NCI-H2227 treated with DMSO at 0.1 percent for 48 hours (cell line): Measurements from ENCODE around the gene SMARCD3.

Source experiments
- DNase-seq: peaks from one replicate; lab custom pipeline; 2025; lab: John Stamatoyannopoulos, UW

Gene SMARCD3

DNA sequence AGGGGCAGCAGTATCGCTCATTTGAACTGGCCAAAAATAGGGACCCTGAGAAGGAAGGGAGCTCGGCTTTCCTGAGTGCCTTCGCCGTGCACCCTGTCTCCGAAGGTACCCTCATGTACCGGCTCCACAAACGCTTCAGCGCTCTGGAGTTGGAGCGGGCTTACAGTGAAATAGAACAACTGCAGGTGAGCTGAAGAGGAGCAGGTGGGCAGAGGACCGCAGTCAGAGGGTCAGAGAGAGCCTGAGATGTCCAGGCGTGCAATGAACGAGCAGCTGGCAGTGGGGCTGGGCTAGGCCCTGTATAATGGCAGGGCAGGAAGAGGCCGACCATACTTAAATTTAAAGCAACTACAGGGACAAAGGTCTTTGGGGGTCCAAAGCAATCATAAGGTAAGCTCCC, 12.1 kb downstream of the SMARCD3 start:
- no peak for DNase-seq

DNA sequence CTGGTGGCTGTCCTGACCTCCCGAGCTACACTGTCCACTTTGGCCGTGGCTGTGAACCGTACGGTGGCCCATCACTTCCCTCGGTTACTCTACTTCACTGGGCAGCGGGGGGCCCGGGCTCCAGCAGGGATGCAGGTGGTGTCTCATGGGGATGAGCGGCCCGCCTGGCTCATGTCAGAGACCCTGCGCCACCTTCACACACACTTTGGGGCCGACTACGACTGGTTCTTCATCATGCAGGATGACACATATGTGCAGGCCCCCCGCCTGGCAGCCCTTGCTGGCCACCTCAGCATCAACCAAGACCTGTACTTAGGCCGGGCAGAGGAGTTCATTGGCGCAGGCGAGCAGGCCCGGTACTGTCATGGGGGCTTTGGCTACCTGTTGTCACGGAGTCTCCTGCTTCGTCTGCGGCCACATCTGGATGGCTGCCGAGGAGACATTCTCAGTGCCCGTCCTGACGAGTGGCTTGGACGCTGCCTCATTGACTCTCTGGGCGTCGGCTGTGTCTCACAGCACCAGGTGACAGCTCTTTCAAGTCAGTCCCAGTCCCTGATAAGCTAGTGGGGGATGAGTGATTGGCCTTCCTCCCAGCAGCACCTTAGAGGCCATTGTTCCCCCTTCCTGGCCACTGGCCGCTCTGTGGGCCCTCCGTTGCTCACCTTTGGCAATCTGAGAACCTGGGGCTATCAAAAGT, 13.3 kb downstream of the SMARCD3 start:
- DNase-seq, result no peak

DNA sequence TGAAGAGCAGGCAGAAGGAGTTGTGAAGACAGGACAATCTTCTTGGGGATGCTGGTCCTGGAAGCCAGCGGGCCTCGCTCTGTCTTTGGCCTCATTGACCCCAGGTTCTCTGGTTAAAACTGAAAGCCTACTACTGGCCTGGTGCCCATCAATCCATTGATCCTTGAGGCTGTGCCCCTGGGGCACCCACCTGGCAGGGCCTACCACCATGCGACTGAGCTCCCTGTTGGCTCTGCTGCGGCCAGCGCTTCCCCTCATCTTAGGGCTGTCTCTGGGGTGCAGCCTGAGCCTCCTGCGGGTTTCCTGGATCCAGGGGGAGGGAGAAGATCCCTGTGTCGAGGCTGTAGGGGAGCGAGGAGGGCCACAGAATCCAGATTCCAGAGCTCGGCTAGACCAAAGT, 14.7 kb downstream of the SMARCD3 start:
- DNase-seq, result no peak

DNA sequence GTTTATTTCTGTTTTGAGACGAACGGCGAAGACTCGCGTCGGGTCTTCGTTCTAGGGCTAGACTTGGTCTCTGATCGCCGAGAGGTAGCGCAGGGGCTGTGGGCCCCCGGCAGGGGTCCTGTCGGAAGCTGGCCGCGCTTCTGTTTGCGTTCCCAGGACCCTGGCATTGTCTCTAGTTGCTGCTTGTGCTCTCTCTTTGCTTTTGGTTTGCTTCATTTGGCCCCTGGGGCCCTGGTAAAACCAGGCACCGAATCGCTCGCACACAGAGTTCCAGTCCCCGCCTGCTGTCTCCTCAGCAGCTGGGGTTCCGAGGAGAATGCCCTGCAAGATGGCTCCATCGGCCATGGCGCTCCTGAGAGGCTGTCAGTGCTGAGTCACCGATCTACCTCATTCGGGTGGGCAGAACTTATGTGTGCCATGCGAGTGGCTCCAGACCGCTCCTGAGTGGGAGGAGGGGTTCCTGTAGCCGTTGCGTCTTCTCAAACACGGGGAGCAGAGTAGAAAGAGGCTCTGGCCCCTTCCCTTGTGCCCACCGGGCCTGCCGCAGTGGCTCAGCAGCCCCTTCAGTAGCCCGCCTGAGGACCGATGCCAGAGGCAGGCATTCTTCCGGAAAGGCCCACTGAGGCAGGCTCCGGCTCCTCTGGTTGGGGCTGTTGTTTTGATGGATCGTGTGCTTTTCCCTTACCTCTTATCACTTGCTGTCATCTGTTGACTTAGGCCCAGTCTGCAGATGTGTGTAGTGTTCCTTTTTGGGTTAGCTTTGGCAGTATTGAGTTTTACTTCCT, 15.4 kb downstream of the SMARCD3 start:
- peak; percentile 18 for DNase-seq

DNA sequence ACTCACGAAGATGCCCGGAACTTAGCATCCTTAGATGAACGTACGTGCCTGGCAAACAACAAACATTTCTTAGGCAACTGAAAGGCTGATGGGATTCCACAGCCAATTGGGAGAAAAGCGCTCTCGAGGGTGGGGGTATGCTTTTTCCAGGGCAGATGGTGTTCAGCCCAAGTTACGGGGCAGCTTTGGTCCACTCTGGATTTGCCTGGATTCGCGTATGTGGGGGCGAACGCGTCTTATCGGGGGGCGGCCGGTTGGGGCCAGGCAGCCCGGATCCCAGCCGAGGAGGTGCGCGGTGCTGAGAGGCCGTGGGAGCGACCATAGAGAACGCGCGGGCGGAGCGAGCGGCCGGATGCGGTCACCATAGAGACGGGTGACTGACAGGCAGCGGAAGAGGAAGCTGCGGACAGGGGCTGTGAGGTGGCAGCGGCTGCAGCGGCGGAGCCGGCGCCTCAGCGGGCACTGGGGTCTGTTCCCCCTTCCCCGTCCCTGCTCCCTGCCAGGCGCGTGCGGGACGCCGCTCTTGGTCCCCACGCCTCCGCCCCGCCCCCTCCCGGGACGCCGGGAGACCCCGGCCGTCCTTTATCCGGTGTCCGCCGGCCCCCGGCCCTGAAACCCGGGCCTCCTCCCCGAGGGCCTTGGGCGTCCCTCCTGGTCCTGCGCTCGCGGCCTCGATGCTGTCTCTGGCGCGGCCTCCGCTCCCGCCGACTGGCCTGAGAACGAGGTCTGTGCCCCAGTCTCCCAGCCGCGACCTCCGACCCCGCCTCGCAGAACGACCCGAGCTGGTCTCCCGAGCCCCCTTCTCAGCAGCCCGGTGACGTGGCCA, 16.2 kb downstream of the SMARCD3 start, which contains the start of gene CHPF2:
Gene CHPF2 (plus strand): TSS at position 393 of the 826 bp plus-strand sequence. CDS start 1,529 bp downstream, outside the sequence.
- DNase-seq, result peak; percentile 80

DNA sequence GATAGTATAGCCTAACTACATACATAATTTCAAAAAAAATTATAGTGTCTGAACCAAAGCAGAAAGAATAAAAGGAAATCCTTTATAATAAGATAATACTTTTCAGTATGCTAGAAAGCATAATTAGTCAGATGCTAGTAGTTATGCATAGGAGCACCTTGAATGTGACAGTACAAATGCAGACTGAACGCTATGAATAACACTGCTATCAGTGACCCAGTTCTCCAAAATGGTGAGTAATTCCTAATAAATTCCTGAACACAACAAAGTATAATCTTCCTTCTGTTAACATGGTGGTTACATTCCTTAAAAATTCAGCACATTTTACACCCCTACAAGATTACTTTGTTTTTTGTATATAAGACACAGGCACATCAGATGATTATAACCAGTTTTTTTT, 17.4 kb downstream of the SMARCD3 start:
- no peak for DNase-seq

DNA sequence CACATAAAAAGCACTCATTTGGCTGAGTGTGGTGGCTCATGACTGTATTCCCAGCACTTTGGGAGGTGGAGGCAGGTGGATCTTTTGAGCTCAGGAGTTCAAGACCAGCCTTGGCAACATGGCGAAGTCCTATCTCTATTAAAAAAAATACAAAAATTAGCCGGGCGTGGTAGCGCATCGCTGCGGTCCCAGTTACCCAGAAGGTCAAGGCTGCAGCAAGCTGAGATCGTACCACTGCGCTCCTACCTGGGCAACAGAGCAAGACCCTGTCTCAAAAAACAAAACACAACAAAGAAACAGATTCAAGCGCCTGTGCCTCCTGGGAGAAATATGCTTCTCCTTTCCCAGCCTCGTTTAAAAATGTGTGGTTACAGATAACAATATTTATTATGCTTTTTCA, 19.2 kb downstream of the SMARCD3 start:
- no peak for DNase-seq

DNA sequence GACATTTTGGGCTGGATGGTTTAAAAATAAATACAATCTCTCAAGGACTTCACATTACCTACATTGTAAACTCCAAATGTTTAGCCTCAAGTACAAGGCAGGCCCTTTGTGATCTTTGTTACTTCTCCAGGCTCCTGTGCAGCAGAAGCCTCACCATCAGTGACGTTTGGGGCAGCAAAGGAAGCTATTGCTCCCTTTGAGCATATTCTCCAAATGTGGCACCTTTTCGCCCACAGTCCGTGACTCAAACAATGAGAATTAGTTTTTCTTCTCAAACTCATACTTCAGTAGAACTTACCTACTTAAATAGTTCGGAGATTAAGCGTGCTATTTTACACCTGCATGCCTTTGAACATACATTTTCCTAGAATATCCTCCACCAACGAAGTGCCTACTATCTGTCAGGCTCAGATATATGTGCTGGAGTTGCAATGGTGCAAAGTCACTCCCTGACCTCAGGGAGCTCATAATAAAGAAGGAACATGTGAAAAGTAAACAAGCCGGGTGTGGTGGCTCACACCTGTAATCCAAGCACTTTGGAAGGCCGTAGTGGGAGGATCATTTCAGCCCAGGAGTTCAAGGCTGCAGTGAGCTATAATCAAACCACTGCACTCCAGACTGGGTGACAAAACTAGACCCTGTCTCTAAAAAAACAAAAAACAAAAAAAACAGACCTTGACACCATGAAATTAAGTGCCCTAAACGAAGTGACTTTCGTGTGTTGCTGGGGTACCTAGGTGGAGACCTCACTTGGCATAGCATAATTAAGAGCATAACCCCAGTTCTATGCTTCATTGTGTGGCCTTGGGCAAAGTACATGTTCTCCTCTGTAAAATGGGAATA, 20.2 kb downstream of the SMARCD3 start:
- no peak for DNase-seq

DNA sequence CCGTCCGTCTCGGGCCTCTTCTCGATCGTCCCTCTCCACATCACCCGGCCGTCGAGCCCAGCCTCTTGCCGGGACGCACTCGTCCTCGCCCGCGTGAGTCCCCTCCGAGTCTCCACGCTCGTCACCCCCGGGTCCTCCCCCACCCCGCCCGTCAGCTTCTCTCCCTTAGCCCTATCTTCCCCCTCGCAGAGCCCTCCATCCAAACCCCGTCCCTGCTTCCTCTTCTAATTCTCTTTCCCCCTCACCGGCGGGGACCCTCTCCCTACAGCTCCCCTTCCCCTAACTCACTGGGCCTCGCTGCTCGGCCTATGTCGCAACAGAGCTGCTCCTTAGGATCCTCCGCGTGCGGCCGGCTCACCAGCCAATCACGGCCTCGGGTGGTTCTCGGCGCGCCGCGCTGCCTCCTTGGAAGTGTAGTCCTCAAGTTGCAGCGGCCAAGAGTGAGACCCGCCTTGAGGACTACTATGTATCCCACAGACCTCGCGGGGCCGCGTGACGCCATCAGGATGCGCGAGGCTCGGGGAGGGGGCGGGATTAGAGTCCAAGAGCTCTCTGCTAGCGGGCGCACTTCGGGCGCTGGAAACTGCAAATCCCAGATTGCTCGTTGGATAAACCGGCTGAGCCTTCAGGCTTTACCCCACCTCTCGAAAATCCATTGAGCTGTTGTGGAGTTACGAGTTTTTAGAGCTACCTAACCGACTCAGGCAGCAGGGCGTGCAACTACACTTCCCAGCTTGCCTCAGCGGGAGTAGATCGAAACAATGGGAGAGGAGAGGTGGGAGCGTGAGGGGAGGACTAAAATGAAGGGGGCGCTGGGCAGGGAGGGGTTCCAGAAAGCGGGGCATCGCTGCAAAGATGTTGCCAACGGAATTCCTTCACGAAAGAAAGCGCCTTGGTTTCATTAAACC, 21.4 kb downstream of the SMARCD3 start, which contains the start of gene ABCF2:
Gene ABCF2 (minus strand): TSS at position 331 of the 908 bp plus-strand sequence. CDS start 747 bp downstream, outside the sequence.
- DNase-seq, result peak; percentile 97

DNA sequence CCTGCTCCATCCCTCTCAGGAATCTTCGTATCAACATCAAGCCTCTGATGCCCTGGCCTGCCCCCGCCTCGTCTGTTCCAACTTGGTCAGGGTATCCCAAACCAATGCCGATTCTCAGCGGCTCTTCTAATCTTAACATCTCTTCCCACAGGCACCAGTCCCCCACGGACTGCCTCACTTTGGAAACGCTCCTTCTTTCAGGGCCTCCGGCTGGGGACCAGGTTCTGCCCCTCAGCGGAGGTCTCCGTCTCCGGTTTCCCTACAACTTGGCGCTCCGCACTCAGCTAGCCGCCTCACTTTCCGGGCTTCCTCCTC, 22.0 kb downstream of the SMARCD3 start:
- DNase-seq, result no peak

DNA sequence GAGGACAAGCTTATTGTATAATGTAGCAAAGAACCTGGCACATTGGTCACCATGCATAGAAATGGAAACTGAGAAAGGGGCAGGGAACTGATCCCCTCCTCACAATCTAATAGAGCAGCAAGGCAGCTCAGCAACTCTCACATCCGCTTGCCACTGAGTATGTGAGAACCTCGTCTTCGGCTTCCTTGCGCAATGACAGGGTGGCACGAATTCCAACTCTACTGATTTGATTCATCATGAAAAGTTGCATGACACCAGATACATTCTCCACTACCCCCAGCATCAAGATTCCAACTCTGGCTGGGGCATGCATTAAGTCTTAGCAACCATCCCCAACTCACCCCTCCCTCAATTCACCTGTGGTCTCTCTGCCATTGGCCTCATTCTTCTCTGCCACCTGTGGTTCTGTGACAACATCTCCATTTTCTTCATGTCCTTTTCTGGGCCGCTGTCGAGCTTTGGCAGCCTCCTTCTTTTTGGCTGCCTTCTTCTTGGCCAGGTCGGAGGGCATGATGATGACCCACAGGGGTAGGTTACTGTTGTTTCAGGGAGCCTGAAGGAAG, 22.5 kb downstream of the SMARCD3 start:
- DNase-seq, result no peak

DNA sequence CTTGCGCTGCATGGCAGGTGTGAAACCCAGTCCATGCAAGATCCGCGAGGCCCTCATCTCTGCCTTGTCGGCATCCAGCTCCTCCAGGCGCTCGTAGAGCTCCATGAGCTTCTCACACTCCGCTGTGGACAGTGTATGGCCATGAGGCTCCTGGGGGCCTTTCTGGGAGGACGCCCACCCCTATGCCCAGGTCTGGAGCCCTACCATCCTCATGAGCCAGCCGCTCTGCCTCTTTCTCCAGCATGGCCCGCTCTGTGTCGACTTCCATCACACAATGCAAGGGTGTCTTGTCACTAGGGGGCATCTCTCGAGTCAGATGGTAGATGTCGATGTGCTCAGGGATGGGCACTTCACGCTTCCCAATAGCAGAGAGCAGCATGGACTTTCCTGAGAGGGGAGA, 24.8 kb downstream of the SMARCD3 start:
- no peak for DNase-seq

DNA sequence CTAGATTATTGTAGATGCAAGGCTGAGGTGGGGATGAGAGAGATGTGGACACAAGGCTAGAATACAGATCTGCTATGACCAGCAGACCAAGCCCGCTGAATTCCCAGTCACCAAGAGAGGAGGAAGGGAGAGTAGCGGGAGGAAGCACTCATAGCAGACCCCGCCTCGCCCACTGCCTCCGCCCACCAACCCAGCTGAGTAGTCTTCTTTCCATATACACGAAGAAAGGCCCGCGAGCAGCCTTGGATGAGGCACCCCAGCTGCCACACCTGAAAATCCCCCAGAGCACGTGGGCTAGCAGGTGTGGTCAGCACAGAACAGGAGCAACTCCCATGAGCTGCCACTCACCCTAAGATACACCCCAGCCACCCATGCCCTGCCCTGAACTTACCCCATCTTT, 30.3 kb downstream of the SMARCD3 start:
- no peak for DNase-seq

DNA sequence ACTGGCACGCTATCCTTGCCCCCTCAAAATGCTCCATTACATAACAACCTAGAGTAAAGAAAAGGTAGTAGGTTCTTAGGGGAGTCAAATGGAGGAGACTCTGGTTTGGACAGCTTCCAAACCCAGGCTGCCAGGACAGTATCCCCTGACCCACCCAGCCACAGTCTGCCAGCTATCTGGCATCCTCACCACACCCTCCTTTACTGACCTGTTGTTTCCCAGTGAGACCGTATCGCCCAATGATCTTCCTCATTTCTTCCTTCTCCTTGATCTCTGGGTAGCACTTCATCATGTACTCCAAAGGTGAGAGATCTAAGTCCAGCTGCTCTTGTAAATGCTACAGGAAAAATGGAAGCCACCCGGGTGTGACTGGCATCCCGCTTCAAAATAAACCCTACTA, 33.1 kb downstream of the SMARCD3 start:
- no peak for DNase-seq

DNA sequence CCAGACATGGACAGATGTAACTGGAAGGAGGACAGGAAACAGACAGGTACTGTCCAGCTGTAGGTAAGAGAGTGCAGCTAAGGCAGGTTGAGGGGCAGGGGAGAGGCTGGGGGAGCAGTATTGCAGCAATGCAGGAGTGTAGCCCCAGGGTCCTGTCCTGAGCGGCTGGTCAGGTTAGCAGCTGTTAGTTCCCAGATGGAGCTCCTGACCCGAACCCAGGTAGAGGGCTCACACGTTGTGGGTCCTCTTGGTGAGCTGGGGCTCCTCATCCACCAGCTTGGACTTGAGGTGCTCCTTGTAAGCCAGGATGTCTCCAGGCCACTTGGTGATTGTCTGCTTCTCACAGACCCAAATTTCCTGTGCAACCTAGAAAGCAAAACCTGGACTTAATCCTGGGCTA, 34.7 kb downstream of the SMARCD3 start:
- no peak for DNase-seq

DNA sequence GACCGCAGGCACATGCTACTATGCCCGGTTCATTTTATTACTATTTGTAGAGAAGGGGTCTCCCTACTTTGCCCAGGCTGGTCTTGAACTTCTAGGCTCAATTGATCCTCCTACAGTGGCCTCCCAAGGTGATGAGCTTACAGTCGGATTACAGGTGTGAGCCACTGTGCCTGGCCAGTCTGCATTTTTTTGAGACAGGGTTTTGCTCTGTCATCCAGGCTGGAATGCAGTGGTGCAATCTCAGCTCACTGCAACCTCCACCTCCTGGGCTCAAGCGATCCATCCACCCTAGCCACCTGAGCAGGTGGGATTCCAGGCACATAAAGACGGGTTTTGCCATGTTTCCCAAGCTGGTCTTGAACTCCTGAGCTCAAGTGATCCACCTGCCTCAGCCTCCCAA, 35.9 kb downstream of the SMARCD3 start:
- DNase-seq, result no peak

DNA sequence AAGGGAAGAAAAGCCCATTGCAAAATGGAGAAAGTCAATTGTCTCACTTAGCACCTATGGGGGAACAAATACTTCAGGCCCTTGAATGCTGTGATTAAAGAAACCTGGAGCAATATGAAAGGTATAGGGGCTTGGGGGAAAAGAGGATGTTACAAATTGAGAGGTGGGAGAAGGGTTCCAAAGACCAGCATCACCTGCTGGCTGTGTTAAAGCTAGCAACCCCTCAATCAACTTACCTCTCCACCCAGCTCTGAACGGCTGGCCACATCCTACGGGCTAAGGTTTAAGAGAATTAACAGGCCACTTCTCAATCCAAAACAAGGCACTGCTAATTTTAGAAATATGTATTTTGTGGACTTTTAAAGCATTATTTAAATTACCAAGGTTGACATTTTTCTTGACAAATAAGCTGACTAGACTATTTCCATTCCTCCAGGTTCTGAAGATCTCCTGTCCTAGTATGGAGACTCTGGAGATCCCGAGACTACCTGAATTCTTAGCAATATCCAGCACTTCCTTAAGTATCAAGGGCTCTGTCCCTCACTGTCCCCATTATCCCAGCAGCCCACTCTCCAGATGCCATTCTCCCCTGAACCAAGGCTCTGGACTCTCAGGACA, 37.2 kb downstream of the SMARCD3 start:
- no peak for DNase-seq

DNA sequence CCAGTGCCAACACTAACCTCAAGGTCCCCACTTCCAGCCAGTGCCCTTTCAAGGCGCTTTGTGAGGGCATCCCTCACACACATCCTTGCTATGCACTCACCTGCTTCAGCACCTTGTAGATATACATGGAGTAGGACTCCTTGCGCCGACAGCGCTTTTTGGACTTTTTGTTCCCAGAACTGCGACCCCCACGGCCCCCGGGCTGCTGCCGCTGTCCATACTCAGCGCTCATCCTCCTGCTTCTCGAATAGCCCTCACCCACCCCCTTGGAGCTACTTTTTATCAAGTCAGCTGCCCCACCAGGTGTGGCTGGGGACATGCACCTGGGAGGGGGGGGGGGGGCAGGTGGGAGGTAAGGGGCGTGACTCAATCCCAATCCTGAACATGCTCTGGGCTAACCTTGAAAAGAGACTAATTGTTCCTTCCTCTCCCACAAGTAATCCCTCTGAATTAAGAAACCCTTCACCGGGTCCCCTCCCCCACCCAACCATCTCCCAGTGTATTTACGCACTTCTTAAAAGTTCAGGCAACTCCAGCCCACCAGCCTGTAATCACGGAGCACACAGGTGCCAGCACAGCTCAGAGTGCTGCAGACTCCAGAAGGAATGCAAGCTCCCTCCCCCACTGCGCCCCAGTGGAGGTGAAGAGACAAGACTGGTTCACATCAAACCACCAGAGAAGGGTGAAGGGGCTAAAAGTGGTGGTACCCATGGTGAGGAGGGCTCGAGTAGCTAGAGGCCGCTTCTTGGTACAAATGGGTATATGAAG, 38.2 kb downstream of the SMARCD3 start, which contains the start of gene H2BK1:
Gene H2BK1 (minus strand): TSS at position 402 of the 768 bp plus-strand sequence. CDS start 170 bp downstream, at position 232.
- DNase-seq, result no peak

DNA sequence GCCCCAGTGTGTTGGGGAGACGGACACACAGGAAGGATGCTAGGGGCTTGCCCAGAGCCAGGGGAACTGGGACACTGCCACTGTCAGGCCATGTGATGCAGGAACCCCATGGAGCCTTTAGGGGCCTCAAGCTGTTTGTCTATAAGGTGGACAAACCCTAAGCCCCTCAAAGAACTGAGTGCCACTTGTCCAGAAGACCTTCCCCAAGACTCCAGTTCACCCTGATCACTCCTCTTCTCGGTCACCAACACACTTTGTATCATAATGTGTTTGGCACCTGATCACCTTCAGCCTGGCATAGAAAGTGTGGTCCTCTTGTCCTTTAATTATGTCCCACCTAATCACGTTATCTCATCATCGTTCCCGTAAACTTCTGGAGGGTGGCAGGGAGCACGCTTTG, 38.9 kb downstream of the SMARCD3 start:
- DNase-seq, result no peak
